ENCODE results near the gene INTS6. TPM values are rescaled to one million over a fixed set of nuclear protein-coding genes. Genes with fewer than 3 reads are reported as not detected.

Gene INTS6
- total RNA-seq, 2 donors from 2014 or later, result 27.0 to 29.1 TPM

DNA sequence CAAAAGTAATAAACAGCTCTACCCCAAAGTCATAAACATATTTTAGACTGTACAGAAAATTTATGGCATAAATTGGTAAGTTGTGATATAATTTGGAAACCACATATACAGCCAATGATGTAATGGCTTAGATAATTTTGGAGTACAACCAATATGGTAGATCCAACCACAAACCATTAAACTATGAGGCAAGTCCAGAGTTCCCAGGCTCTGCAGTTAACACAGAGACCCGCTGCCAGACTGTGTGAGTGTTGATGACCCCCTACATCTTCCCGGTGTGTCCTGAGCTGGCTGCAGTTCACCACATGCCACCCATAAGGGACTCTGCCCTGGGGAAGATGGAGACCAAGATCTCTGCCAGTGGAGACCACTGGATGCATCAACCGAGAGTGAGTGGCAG is 123.2 kb downstream of the INTS6 start:
- intact Hi-C loops (cut with DNase I), result no loop called here

DNA sequence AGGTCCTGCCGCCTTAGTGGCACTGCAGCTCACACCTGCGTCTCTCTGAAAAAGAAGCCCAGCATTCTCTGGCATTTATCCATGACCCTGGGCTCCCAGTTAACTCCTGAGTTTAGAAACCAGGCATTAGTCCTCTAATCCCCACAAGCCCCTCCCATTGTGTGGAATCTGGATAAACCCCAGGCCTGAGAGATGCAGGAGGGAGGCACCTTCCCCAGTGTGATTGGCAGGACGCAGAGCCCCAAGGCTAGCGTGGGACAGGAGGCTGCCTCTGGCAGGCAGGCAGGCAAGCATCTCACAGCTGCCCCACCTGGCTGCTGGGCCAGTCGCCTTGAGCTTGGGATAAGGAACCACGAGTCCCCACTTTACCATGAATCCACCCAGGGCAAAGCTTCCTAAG is 124.3 kb downstream of the INTS6 start:
- DNase-seq (ENCODE audit: low spot score), result no peak
- intact Hi-C loops (cut with DNase I), result no loop called here

More for the DNA sequence above, 123.2 kb downstream of the INTS6 start:
- no peak for DNase-seq (ENCODE audit: low spot score)

- intact Hi-C loops (cut with DNase I), result no loop called here
- no peak for DNase-seq (ENCODE audit: low spot score)
These were observed 124.9 kb downstream of the INTS6 start for GRCh38 chr13:51327961-51328360.

DNA sequence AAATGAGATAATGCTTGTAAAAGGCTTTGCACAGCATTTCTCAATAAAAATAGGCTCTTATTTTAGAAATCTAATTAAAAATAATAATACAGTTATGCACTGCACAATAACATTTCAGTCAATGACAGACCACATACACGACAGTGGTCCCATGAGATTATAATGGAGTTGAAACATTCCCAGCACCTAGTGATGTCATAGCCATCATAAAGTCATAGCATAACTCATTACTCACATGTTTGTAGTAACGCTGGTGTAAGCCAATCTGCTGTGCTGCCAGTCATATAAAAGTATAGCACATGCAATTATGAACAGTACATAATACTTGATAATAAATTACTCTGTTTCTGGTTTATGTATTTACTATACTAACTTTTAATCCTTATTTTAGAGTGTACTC is 126.1 kb downstream of the INTS6 start:
- no peak for DNase-seq (ENCODE audit: low spot score)
- intact Hi-C loops (cut with DNase I), result no loop called here

DNA sequence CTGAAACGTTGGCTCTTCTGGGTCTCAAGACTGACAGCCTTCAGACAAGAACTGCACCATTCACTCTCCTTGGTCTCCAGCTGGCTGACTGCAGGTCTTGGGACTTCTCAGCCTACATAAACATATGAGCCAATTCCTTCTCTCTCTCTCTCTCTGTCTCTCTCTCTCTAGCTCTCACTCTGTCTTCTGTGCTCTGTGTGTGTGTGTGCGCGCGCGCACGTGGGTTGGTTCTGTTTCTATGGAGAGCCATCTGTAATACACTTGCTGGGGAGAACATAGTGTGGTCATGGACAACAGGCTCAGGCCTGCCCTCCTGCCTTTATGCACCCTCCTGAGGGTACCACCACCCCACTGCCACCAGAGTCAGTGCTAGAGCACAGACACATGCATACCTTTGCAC is 127.0 kb downstream of the INTS6 start:
- intact Hi-C loops (cut with DNase I), result no loop called here
- DNase-seq (ENCODE audit: low spot score), result no peak

DNA sequence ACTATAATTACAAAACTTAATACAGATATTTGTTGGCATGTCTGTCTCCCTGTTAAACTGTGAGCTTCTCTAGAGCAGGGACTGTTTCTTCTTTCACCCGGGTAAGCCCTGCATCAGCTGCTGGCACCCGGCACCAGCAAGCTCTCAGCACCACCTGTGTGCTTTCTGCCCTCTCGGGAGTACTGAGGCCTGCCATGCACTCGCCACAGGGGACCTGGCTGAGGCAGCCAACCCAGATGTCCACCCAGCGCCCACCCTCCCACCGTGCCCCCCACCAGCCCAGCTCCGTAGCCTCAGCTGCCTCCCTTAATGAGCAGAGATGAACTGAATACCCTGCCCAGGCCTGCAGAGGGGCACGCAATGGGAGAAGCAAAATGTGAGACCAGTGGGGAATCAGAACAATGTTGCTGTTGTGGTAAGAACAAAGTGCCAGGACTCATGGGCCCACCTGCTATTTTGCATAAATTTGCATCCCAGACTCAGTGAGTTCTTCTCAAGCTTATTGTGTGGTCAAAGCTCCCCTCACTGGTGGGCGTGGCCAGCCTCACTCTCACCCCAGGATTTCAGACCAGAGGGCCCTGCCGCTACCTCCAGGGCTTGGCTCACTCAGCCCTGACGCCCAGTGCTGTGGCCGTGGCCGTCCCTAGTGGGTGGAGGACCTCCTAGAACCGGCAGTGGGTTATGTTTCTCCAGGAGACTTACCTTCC is 128.0 kb downstream of the INTS6 start:
- DNase-seq (ENCODE audit: low spot score), result no peak
- intact Hi-C loops (cut with DNase I), result no loop called here

DNA sequence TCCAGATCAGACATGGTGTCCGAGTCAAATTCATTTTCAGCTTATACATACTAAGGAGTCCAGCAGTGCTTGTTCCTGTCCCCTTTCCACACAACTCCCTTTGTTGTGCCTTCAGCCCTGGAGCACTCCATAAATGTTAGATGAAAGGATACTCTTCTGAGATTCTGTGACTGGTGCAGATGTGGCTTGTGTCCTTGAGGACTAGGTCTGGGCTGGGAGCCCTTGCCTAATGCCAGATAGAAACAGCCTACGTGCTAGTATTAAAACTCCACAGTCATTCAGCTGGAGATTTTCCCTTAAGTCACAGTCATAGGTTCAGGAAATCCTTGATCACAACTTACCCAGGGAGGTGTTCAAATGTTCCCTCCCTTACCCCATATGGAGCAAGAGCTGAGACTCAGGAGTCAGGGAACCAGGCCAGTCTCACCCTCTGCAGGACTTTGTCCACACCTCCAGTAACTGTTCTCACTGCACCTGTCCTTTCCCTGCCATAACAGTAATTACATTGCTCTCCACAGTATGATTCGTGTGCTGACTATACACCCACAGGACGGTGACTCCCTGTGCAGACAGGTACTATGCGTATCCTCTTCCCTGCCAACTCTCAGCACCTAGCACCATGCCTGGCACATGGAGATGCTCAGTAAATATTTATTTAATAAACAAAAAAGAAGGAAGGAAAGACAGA is 128.9 kb downstream of the INTS6 start:
- no peak for DNase-seq (ENCODE audit: low spot score)
- intact Hi-C loops (cut with DNase I), result no loop called here

DNA sequence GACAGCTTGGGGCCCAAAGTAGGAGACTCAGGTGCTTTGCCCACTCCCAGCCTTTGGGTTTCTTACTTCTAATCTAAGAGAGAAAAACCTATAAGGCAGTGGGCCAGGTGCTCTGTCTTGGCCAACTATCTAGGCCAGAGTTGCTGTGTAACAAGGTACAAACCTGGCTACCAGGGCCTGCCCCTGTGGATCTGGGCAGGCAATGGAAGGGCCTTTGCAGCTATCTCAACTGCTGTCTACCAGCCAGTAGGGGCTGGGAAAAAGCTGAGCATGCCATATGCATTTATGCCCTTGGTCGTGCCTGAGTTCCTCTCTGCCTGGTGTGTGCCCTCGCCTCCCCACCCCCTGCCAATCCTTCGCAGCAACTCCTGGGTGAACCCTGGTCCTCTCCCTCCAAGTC is 130.0 kb downstream of the INTS6 start:
- no peak for DNase-seq (ENCODE audit: low spot score)
- intact Hi-C loops (cut with DNase I), result no loop called here

DNA sequence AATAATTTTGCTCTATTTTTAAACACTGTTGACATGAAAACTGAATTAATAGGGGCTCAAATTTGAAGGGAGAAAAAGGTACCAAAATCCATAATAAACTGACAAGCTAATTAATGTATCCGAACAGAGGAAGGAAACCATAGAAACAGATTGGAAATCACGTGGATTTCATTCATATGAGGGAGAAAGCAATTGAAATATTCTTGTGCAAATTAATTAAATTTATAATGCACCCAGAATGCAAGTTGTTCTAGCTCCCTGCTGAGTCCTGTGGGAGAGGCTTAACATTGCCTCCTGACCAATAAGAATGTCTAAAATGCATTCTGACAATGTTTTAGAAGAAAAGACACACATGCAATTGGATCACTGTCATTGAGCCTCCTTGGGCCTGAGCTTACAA is 131.0 kb downstream of the INTS6 start:
- DNase-seq (ENCODE audit: low spot score), result no peak
- intact Hi-C loops (cut with DNase I), result no loop called here

DNA sequence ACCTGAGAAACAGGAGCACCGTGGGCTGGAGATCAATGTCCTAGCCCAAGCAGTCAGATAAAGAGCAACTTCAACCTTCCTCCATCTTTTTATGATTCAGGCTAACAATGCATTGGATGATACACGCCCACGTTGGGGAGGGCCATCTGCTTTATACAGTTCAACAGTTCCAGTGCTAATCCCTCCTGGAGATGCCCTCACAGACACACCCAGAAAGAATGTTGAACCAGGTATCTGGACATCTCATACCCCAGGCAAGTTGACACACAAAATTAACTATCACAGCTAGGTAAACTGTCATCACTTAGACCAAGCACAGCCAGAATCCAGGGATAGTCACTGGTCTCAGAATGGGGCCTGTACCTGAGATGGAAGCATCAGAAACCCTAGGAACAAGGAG is 134.0 kb downstream of the INTS6 start:
- intact Hi-C loops (cut with DNase I), result no loop called here
- no peak for DNase-seq (ENCODE audit: low spot score)

GRCh38 chr13:51318015-51318414 is 134.8 kb downstream of the INTS6 start:
- no peak for DNase-seq (ENCODE audit: low spot score)
- intact Hi-C loops (cut with DNase I), result no loop called here

- no peak for DNase-seq (ENCODE audit: low spot score)
- intact Hi-C loops (cut with DNase I), result no loop called here
These were observed 135.6 kb downstream of the INTS6 start for GRCh38 chr13:51317262-51317661.

- intact Hi-C loops (cut with DNase I), result no loop called here
- DNase-seq (ENCODE audit: low spot score), result no peak
These were observed 139.2 kb downstream of the INTS6 start for GRCh38 chr13:51313619-51314018.

GRCh38 chr13:51311957-51312520 is 140.8 kb downstream of the INTS6 start:
- intact Hi-C loops (cut with DNase I), result no loop called here
- no peak for DNase-seq (ENCODE audit: low spot score)

Small RNA genes lying within 50 kb of the gene (microRNA-seq; reads per million reads assigned to microRNA genes)
- 0 reads per million in 2 donors for gene MIR5693 (ENCODE audit: borderline microRNAs expressed in 2 of 2)

Other genes with a start within 250 kb of the INTS6 start
- 1 to 10 TPM; 6.2 to 9.8 TPM for gene FAM124A, start 230.6 kb downstream of the INTS6 start, total RNA-seq
- gene SERPINE3, start 113.3 kb downstream of the INTS6 start, total RNA-seq, result not detected
- gene WDFY2, start 131.4 kb upstream of the INTS6 start, total RNA-seq, result 10 to 100 TPM; 10.6 to 13.0 TPM

Measured in posterior vena cava (tissue), 2 donors.